Activated CD8-positive, alpha-beta T cell treated with anti-CD3 and anti-CD28 coated beads for 36 hours (primary cell): ENCODE results near the gene VCAN. TPM values are rescaled to one million over a fixed set of nuclear protein-coding genes. Genes with fewer than 3 reads are reported as not detected.

Source experiments
- ATAC-seq: fragments of 200-7000 bp; cut with Tn5 transposase; one replicate; pipeline ENCODE4 v1.10.0; 2021; ENCODE audit warnings: mild to moderate bottlenecking, moderate library complexity
- CTCF ChIA-PET: fragments of 350-600 bp; sonication (Branson Sonifier 250); formaldehyde crosslinking; loops from one replicate; lab custom pipeline; 2021; ENCODE audit warnings: antibody characterized with exemption; lab: Charles Lee
- POLR2A ChIA-PET: fragments of 350-600 bp; sonication (Branson Sonifier 250); formaldehyde crosslinking; loops from one replicate; lab custom pipeline; 2021; ENCODE audit warnings: antibody characterized with exemption; lab: Charles Lee
- DNase-seq: peaks from one replicate; pipeline ENCODE4 v3.0.0-alpha.2; 2020
- H3K27ac Mint-ChIP-seq: one replicate; pipeline ENCODE4 v1.8.0; 2021; ENCODE audit warnings: mild to moderate bottlenecking, mixed read lengths
- H3K27me3 Mint-ChIP-seq: one replicate; pipeline ENCODE4 v1.8.0; 2021; ENCODE audit warnings: mixed read lengths
- H3K36me3 Mint-ChIP-seq: one replicate; pipeline ENCODE4 v1.8.0; 2021; ENCODE audit warnings: low read depth, mixed read lengths
- H3K4me1 Mint-ChIP-seq: one replicate; pipeline ENCODE4 v1.8.0; 2021; ENCODE audit warnings: low read depth, mixed read lengths
- H3K4me3 Mint-ChIP-seq: one replicate; pipeline ENCODE4 v1.8.0; 2021; ENCODE audit warnings: mild to moderate bottlenecking, moderate library complexity, mixed read lengths
- H3K9me3 Mint-ChIP-seq: one replicate; pipeline ENCODE4 v1.8.0; 2021; ENCODE audit warnings: mixed read lengths
- CTCF ChIP-seq: fragments of 200-600 bp; IDR thresholded peaks from one replicate; pipeline ENCODE4 v1.8.0; 2022; ENCODE audit warnings: antibody characterized with exemption, mild to moderate bottlenecking
- intact Hi-C: fragments of 100-400 bp; cut with micrococcal nuclease; formaldehyde crosslinking; loops from one replicate; pipeline ENCODE4 v1.10.0; 2022
- total RNA-seq, 2 experiments: library from RNA; stranded (reverse); gene quantifications; one replicate each; pipeline ENCODE4 v1.2.3, GENCODE V29; 2021

The VCAN gene
- total RNA-seq, 2 experiments from 2014 or later = not detected

- Mint-ChIP-seq H3K27ac (no peak overlapping the region), H3K4me3 (no peak overlapping the region), H3K27me3 (peaks cover 7% of the 10 kb centered on the region), H3K4me1 (no peaks in the 10 kb centered on the region), H3K36me3 (no peaks in the 10 kb centered on the region), H3K9me3 (no peaks in the 10 kb centered on the region)
- CTCF ChIA-PET = no interaction called here
- POLR2A ChIA-PET = no interaction called here
- no peak for ATAC-seq
- no peak for DNase-seq
- TF ChIP-seq CTCF = no peak
- intact Hi-C loops = no loop called here
Observed at GRCh38 chr5:83577036-83577636, 105.6 kb downstream of the VCAN start.

- TF ChIP-seq CTCF = no peak
- CTCF ChIA-PET = no interaction called here
- no peak for ATAC-seq
- intact Hi-C loops = no loop called here
- Mint-ChIP-seq H3K9me3 (no peaks in the 10 kb centered on the region), H3K27ac (no peak overlapping the region), H3K4me3 (no peak overlapping the region), H3K4me1 (no peaks in the 10 kb centered on the region), H3K36me3 (no peaks in the 10 kb centered on the region), H3K27me3 (peaks cover 2% of the 10 kb centered on the region)
- DNase-seq = no peak
- POLR2A ChIA-PET = no interaction called here
Observed at GRCh38 chr5:83583859-83584258, 112.3 kb downstream of the VCAN start.

GRCh38 chr5:83586874-83587776 is 115.6 kb downstream of the VCAN start:
- CTCF ChIA-PET = no interaction called here
- Mint-ChIP-seq H3K36me3 (no peaks in the 10 kb centered on the region), H3K9me3 (no peaks in the 10 kb centered on the region), H3K4me1 (no peaks in the 10 kb centered on the region), H3K27me3 (no peaks in the 10 kb centered on the region), H3K4me3 (no peak overlapping the region), H3K27ac (no peak overlapping the region)
- no peak for ATAC-seq
- intact Hi-C loops = no loop called here
- POLR2A ChIA-PET = no interaction called here
- DNase-seq = no peak
- TF ChIP-seq CTCF = no peak

GRCh38 chr5:83589786-83590185 is 118.2 kb downstream of the VCAN start:
- ChIA-PET POLR2A (no interaction called here), CTCF (no interaction called here)
- Mint-ChIP-seq H3K9me3 (no peaks in the 10 kb centered on the region), H3K4me1 (no peaks in the 10 kb centered on the region), H3K27ac (no peak overlapping the region), H3K27me3 (no peaks in the 10 kb centered on the region), H3K4me3 (no peak overlapping the region), H3K36me3 (no peaks in the 10 kb centered on the region)
- TF ChIP-seq CTCF = no peak
- no peak for ATAC-seq
- DNase-seq = no peak
- intact Hi-C loops = no loop called here

- ChIA-PET POLR2A (no interaction called here), CTCF (no interaction called here)
- Mint-ChIP-seq H3K27ac (no peak overlapping the region), H3K9me3 (no peaks in the 10 kb centered on the region), H3K4me3 (no peak overlapping the region), H3K4me1 (no peaks in the 10 kb centered on the region), H3K36me3 (no peaks in the 10 kb centered on the region), H3K27me3 (no peaks in the 10 kb centered on the region)
- TF ChIP-seq CTCF = no peak
- intact Hi-C loops = no loop called here
- DNase-seq (no peak), ATAC-seq (no peak)
Observed at GRCh38 chr5:83590966-83591365, 119.4 kb downstream of the VCAN start.
